Right renal pelvis (tissue), 4 donors: Measurements from ENCODE around the gene LRP1B. TPM values are rescaled to one million over a fixed set of nuclear protein-coding genes. Genes with fewer than 3 reads are reported as not detected.

Source experiments
- DNase-seq, 4 donors: peaks; one replicate each; pipeline ENCODE4 v3.0.0-alpha.2; 2013; ENCODE audit warnings: low read depth in 4 of 4, low spot score in 3 of 4, missing footprints in 1 of 4
- polyA plus RNA-seq, 4 donors: library from polyadenylated mRNA; unstranded; fragments of 120-200 nt; gene quantifications; one replicate each; pipeline ENCODE4 v1.2.1, GENCODE V29; 2013; ENCODE audit not compliant: insufficient read length in 4 of 4

LRP1B gene
- polyA plus RNA-seq, 4 donors, result 0.96 to 1.1 (median 0.99) TPM

GRCh38 chr2:141959941-141960340, 170.9 kb downstream of the LRP1B start:
- no peak for DNase-seq

- DNase-seq, result no peak
Observed at GRCh38 chr2:141959016-141959415, 171.8 kb downstream of the LRP1B start.

- DNase-seq, result no peak
Observed at GRCh38 chr2:141957827-141958450, 172.9 kb downstream of the LRP1B start.

- DNase-seq, result no peak
Observed at GRCh38 chr2:141957321-141957720, 173.5 kb downstream of the LRP1B start.

- DNase-seq, result no peak
Observed at GRCh38 chr2:141947396-141948114, 183.3 kb downstream of the LRP1B start.

GRCh38 chr2:141946016-141946415, 184.8 kb downstream of the LRP1B start:
- no peak for DNase-seq

- DNase-seq, result no peak
Observed at GRCh38 chr2:141943918-141944317, 186.9 kb downstream of the LRP1B start.

GRCh38 chr2:141942006-141942789, 188.6 kb downstream of the LRP1B start:
- no peak for DNase-seq

- no peak for DNase-seq
Observed at GRCh38 chr2:141941210-141941714, 189.6 kb downstream of the LRP1B start.

- no peak for DNase-seq
Observed at GRCh38 chr2:141940709-141941108, 190.1 kb downstream of the LRP1B start.

- no peak for DNase-seq
Observed at GRCh38 chr2:141933226-141933625, 197.6 kb downstream of the LRP1B start.

- DNase-seq, result no peak
Observed at GRCh38 chr2:141932261-141932660, 198.6 kb downstream of the LRP1B start.

- DNase-seq, result no peak
Observed at GRCh38 chr2:141931797-141932196, 199.0 kb downstream of the LRP1B start.

GRCh38 chr2:141930803-141931202, 200.0 kb downstream of the LRP1B start:
- no peak for DNase-seq

GRCh38 chr2:141929331-141930252, 201.2 kb downstream of the LRP1B start:
- DNase-seq, result no peak

- no peak for DNase-seq
Observed at GRCh38 chr2:141928476-141928875, 202.3 kb downstream of the LRP1B start.

GRCh38 chr2:141927536-141927935, 203.3 kb downstream of the LRP1B start:
- DNase-seq, result no peak

GRCh38 chr2:141925511-141925910, 205.3 kb downstream of the LRP1B start:
- DNase-seq, result no peak

GRCh38 chr2:141923657-141924056, 207.2 kb downstream of the LRP1B start:
- DNase-seq, result no peak

GRCh38 chr2:141911485-141912066, 219.2 kb downstream of the LRP1B start:
- peak in 2 of 4 donors; percentile 8 to 18 for DNase-seq
